GM23338 (cell line): ENCODE measurements around the gene KAT6B.

Source experiments
- CREB1 ChIP-seq: fragments of 250-450 bp; sonication (Bioruptor Pico); IDR thresholded peaks from 2 replicates; pipeline ENCODE4 v1.5.0; 2020; ENCODE audit warnings: low read depth, mild to moderate bottlenecking, moderate library complexity
- EZH2 ChIP-seq: fragments of 200-600 bp; sonication (generic); IDR thresholded peaks from one replicate; pipeline ENCODE4 v1.8.0; 2017; ENCODE audit warnings: antibody characterized with exemption, mild to moderate bottlenecking, low read depth; ENCODE audit not compliant: unreplicated experiment
- EZH2phosphoT487 ChIP-seq: fragments of 200-600 bp; sonication (generic); IDR thresholded peaks from one replicate; pipeline ENCODE4 v1.8.1; 2018; ENCODE audit warnings: antibody characterized with exemption; ENCODE audit not compliant: unreplicated experiment
- JUNB ChIP-seq: IDR thresholded peaks from one replicate; pipeline ENCODE4 v1.6.1; 2016; ENCODE audit warnings: antibody characterized with exemption; ENCODE audit not compliant: unreplicated experiment
- NANOG ChIP-seq: IDR thresholded peaks from 2 replicates; pipeline ENCODE4 v1.6.1; 2016; ENCODE audit warnings: antibody characterized with exemption, borderline replicate concordance
- POLR2AphosphoS5 ChIP-seq: IDR thresholded peaks from 2 replicates; pipeline ENCODE4 v1.6.1; 2016; ENCODE audit warnings: antibody characterized with exemption, low read depth
- STAT1 ChIP-seq: IDR thresholded peaks from one replicate; pipeline ENCODE4 v1.6.1; 2016; ENCODE audit warnings: antibody characterized with exemption; ENCODE audit not compliant: unreplicated experiment
- ZNF114 ChIP-seq: fragments of 250-450 bp; sonication (Bioruptor Pico); IDR thresholded peaks from 2 replicates; pipeline ENCODE4 v1.5.0; 2020; ENCODE audit warnings: mild to moderate bottlenecking, moderate library complexity
- ZNF331 ChIP-seq: fragments of 250-450 bp; sonication (Bioruptor Pico); IDR thresholded peaks from 2 replicates; pipeline ENCODE4 v1.5.0; 2020; ENCODE audit warnings: low read depth, mild to moderate bottlenecking, moderate library complexity
- TF ChIP-seq, protein P1 (sequence below), 2 experiments: fragments of 200-600 bp in 1 of 2; sonication (generic) in 1 of 2; conservative IDR thresholded peaks; 2 replicates each; pipeline versions ENCODE4 v1.5.1 to v1.6.1; 2016 to 2017; ENCODE audit warnings: antibody characterized with exemption in 2 of 2, low read depth in 2 of 2, mild to moderate bottlenecking in 2 of 2, moderate library complexity in 1 of 2
- TF ChIP-seq, protein P2 (sequence below): IDR thresholded peaks from one replicate; pipeline ENCODE4 v1.6.1; 2018; ENCODE audit warnings: antibody characterized with exemption; ENCODE audit not compliant: unreplicated experiment
- TF ChIP-seq, protein P3 (sequence below): IDR thresholded peaks from 2 replicates; pipeline ENCODE4 v1.6.1; 2016; ENCODE audit warnings: antibody characterized with exemption
- TF ChIP-seq, protein P4 (sequence below): fragments of 250-450 bp; sonication (Bioruptor Pico); IDR thresholded peaks from 2 replicates; pipeline ENCODE4 v1.5.0; 2020; ENCODE audit warnings: mild to moderate bottlenecking, moderate library complexity

DNA sequence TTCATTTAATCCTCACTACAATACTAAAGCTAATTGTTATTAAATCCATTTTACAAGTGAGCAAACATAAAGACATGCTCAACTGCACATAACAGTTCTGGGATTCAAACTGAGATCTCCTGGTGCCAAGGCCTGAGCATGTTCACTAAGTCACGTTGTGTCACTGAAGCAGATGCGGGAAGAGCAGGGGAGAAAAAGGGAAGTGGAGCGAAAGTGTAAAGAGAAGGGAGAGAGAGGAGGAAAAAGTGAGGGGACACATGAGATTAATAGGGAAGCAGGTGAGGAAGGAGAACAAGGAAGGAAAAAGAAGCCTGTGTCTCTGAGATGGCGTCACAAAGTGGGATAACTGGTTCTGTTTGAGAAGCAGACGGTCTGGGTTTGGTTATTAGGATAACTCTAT is 38.9 kb upstream of the KAT6B start:
- TF ChIP-seq, protein P1, sequence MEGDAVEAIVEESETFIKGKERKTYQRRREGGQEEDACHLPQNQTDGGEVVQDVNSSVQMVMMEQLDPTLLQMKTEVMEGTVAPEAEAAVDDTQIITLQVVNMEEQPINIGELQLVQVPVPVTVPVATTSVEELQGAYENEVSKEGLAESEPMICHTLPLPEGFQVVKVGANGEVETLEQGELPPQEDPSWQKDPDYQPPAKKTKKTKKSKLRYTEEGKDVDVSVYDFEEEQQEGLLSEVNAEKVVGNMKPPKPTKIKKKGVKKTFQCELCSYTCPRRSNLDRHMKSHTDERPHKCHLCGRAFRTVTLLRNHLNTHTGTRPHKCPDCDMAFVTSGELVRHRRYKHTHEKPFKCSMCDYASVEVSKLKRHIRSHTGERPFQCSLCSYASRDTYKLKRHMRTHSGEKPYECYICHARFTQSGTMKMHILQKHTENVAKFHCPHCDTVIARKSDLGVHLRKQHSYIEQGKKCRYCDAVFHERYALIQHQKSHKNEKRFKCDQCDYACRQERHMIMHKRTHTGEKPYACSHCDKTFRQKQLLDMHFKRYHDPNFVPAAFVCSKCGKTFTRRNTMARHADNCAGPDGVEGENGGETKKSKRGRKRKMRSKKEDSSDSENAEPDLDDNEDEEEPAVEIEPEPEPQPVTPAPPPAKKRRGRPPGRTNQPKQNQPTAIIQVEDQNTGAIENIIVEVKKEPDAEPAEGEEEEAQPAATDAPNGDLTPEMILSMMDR (conservative IDR thresholded peaks at IDR 0.05; ENCODE audit: low read depth in 2 of 2), result no peak
- TF ChIP-seq POLR2AphosphoS5 (no peak), EZH2 (no peak), EZH2phosphoT487 (no peak), CREB1 (CRISPR knock-in tag) (no peak), NANOG (no peak), JUNB (no peak), ZNF114 (CRISPR knock-in tag) (no peak), ZNF331 (no peak), STAT1 (no peak)
- TF ChIP-seq, protein P2, sequence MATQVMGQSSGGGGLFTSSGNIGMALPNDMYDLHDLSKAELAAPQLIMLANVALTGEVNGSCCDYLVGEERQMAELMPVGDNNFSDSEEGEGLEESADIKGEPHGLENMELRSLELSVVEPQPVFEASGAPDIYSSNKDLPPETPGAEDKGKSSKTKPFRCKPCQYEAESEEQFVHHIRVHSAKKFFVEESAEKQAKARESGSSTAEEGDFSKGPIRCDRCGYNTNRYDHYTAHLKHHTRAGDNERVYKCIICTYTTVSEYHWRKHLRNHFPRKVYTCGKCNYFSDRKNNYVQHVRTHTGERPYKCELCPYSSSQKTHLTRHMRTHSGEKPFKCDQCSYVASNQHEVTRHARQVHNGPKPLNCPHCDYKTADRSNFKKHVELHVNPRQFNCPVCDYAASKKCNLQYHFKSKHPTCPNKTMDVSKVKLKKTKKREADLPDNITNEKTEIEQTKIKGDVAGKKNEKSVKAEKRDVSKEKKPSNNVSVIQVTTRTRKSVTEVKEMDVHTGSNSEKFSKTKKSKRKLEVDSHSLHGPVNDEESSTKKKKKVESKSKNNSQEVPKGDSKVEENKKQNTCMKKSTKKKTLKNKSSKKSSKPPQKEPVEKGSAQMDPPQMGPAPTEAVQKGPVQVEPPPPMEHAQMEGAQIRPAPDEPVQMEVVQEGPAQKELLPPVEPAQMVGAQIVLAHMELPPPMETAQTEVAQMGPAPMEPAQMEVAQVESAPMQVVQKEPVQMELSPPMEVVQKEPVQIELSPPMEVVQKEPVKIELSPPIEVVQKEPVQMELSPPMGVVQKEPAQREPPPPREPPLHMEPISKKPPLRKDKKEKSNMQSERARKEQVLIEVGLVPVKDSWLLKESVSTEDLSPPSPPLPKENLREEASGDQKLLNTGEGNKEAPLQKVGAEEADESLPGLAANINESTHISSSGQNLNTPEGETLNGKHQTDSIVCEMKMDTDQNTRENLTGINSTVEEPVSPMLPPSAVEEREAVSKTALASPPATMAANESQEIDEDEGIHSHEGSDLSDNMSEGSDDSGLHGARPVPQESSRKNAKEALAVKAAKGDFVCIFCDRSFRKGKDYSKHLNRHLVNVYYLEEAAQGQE, result no peak
- TF ChIP-seq, protein P3, sequence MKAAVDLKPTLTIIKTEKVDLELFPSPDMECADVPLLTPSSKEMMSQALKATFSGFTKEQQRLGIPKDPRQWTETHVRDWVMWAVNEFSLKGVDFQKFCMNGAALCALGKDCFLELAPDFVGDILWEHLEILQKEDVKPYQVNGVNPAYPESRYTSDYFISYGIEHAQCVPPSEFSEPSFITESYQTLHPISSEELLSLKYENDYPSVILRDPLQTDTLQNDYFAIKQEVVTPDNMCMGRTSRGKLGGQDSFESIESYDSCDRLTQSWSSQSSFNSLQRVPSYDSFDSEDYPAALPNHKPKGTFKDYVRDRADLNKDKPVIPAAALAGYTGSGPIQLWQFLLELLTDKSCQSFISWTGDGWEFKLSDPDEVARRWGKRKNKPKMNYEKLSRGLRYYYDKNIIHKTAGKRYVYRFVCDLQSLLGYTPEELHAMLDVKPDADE, result no peak
- TF ChIP-seq, protein P4, sequence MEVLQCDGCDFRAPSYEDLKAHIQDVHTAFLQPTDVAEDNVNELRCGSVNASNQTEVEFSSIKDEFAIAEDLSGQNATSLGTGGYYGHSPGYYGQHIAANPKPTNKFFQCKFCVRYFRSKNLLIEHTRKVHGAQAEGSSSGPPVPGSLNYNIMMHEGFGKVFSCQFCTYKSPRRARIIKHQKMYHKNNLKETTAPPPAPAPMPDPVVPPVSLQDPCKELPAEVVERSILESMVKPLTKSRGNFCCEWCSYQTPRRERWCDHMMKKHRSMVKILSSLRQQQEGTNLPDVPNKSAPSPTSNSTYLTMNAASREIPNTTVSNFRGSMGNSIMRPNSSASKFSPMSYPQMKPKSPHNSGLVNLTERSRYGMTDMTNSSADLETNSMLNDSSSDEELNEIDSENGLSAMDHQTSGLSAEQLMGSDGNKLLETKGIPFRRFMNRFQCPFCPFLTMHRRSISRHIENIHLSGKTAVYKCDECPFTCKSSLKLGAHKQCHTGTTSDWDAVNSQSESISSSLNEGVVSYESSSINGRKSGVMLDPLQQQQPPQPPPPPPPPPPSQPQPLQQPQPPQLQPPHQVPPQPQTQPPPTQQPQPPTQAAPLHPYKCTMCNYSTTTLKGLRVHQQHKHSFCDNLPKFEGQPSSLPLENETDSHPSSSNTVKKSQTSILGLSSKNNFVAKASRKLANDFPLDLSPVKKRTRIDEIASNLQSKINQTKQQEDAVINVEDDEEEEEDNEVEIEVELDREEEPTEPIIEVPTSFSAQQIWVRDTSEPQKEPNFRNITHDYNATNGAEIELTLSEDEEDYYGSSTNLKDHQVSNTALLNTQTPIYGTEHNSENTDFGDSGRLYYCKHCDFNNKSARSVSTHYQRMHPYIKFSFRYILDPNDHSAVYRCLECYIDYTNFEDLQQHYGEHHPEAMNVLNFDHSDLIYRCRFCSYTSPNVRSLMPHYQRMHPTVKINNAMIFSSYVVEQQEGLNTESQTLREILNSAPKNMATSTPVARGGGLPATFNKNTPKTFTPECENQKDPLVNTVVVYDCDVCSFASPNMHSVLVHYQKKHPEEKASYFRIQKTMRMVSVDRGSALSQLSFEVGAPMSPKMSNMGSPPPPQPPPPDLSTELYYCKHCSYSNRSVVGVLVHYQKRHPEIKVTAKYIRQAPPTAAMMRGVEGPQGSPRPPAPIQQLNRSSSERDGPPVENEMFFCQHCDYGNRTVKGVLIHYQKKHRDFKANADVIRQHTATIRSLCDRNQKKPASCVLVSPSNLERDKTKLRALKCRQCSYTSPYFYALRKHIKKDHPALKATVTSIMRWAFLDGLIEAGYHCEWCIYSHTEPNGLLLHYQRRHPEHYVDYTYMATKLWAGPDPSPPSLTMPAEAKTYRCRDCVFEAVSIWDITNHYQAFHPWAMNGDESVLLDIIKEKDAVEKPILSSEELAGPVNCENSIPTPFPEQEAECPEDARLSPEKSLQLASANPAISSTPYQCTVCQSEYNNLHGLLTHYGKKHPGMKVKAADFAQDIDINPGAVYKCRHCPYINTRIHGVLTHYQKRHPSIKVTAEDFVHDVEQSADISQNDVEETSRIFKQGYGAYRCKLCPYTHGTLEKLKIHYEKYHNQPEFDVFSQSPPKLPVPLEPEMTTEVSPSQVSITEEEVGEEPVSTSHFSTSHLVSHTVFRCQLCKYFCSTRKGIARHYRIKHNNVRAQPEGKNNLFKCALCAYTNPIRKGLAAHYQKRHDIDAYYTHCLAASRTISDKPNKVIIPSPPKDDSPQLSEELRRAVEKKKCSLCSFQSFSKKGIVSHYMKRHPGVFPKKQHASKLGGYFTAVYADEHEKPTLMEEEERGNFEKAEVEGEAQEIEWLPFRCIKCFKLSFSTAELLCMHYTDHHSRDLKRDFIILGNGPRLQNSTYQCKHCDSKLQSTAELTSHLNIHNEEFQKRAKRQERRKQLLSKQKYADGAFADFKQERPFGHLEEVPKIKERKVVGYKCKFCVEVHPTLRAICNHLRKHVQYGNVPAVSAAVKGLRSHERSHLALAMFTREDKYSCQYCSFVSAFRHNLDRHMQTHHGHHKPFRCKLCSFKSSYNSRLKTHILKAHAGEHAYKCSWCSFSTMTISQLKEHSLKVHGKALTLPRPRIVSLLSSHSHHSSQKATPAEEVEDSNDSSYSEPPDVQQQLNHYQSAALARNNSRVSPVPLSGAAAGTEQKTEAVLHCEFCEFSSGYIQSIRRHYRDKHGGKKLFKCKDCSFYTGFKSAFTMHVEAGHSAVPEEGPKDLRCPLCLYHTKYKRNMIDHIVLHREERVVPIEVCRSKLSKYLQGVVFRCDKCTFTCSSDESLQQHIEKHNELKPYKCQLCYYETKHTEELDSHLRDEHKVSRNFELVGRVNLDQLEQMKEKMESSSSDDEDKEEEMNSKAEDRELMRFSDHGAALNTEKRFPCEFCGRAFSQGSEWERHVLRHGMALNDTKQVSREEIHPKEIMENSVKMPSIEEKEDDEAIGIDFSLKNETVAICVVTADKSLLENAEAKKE, result no peak
